NCI-H2081 treated with DMSO at 0.1 percent for 48 hours (cell line): ENCODE measurements around the gene MSH5.
"Not testable (repeated sequence)": the region's sequence is repeated elsewhere in the genome, so short reads cannot be mapped to it uniquely, and the experiment has no call there.

Source experiments
- DNase-seq: peaks from one replicate; lab custom pipeline; 2025; lab: John Stamatoyannopoulos, UW

The MSH5 gene

GRCh38 chr6:31801031-31801927, 61.5 kb downstream of the MSH5 start:
- not testable (repeated sequence) for DNase-seq

- no peak for DNase-seq
These were observed 66.2 kb downstream of the MSH5 start for GRCh38 chr6:31805939-31806469.

GRCh38 chr6:31806470-31807272, 66.9 kb downstream of the MSH5 start, which contains the start of gene LSM2:
Gene LSM2 (minus strand): TSS chr6:31806966. CDS start chr6:31806757, 209 bp downstream.
- peak; percentile 85 for DNase-seq

DNA sequence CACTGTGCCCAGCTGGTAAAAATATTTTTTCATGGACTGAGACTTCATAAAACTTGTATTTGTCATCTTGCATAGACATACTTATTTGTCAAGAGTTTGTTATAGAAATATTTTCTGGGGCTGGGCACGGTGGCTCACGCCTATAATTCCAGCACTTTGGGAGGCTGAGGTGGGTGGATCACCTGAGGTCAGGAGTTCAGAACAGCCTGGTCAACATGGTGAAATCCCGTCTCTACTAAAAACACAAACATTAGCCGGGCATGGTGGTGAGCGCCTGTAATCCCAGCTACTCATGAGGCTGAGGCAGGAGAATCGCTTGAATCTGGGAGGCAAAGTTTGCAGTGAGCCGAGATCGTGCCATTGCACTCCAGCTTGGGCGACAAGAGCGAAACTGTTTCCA, 68.8 kb downstream of the MSH5 start:
- not testable (repeated sequence) for DNase-seq

DNA sequence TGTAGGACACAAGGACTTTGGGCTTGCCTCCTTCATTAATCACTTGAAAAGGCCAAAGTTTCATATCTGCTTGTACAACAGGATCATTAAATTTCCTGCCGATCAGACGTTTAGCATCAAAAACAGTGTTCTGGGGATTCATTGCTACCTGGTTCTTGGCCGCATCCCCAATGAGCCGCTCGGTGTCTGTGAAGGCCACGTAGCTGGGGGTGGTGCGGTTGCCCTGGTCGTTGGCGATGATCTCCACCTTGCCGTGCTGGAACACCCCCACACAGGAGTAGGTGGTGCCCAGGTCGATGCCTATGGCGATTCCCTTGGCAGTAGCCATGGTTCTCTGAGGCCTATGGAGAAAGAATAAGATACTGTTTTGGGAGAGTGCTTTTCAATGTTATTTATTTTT, 71.8 kb downstream of the MSH5 start:
- no peak for DNase-seq
